ENCODE measurements around the gene TMEM198. TPM values are rescaled to one million over a fixed set of nuclear protein-coding genes. Genes with fewer than 3 reads are reported as not detected.

The TMEM198 gene
- total RNA-seq, 1 donor from 2014 or later: 1.5 TPM

GRCh38 chr2:219554350-219554749, 10.5 kb downstream of the TMEM198 start:
- Histone ChIP-seq H3K27ac (no peak overlapping the region), H3K4me1 (peaks cover 23% of the 10 kb centered on the region), H3K4me3 (no peak overlapping the region), H3K36me3 (no peaks in the 10 kb centered on the region), H3K9me3 (no peaks in the 10 kb centered on the region), H3K27me3 (no peaks in the 10 kb centered on the region)
- TF ChIP-seq POLR2A (IDR thresholded peaks at IDR 0.05): no peak
- no peak for TF ChIP-seq POLR2AphosphoS5 (IDR thresholded peaks at IDR 0.05; ENCODE audit: insufficient read depth in 1 of 2, low read depth in 1 of 2)
- intact Hi-C loops (cut with DNase I): no loop called here
- DNase-seq (ENCODE audit: extremely low spot score in 2 of 2): no peak

- no peak for DNase-seq (ENCODE audit: extremely low spot score in 2 of 2)
- Histone ChIP-seq H3K27me3 (no peaks in the 10 kb centered on the region), H3K27ac (no peak overlapping the region), H3K9me3 (no peaks in the 10 kb centered on the region), H3K4me1 (peaks cover 23% of the 10 kb centered on the region), H3K4me3 (no peak overlapping the region), H3K36me3 (no peaks in the 10 kb centered on the region)
- intact Hi-C loops (cut with DNase I): no loop called here
- TF ChIP-seq CTCF (IDR thresholded peaks at IDR 0.05): no peak
- no peak for TF ChIP-seq POLR2AphosphoS5 (IDR thresholded peaks at IDR 0.05; ENCODE audit: insufficient read depth in 1 of 2, low read depth in 1 of 2)
- TF ChIP-seq POLR2A (IDR thresholded peaks at IDR 0.05): no peak
These were observed 12.1 kb downstream of the TMEM198 start for GRCh38 chr2:219555956-219556355.

GRCh38 chr2:219556413-219556812, 12.6 kb downstream of the TMEM198 start:
- TF ChIP-seq POLR2A (IDR thresholded peaks at IDR 0.05) (no peak), CTCF (IDR thresholded peaks at IDR 0.05) (no peak)
- no peak overlapping the region for H3K4me3 ChIP-seq
- H3K36me3 ChIP-seq: no peaks in the 10 kb centered on the region
- no peak for DNase-seq (ENCODE audit: extremely low spot score in 2 of 2)
- no peaks in the 10 kb centered on the region for H3K27me3 ChIP-seq
- intact Hi-C loops (cut with DNase I): no loop called here
- no peak overlapping the region for H3K27ac ChIP-seq
- peaks cover 20% of the 10 kb centered on the region for H3K4me1 ChIP-seq
- no peaks in the 10 kb centered on the region for H3K9me3 ChIP-seq

- no peak overlapping the region for H3K27ac ChIP-seq
- H3K4me3 ChIP-seq: no peak overlapping the region
- peaks cover 0 to 1% of the 10 kb centered on the region in 2 donors for H3K36me3 ChIP-seq
These were observed 13.5 kb downstream of the TMEM198 start for GRCh38 chr2:219557320-219557719.

GRCh38 chr2:219557791-219558785, 14.3 kb downstream of the TMEM198 start:
- DNase-seq (ENCODE audit: extremely low spot score in 2 of 2): no peak
- intact Hi-C loops (cut with DNase I): no loop called here
- H3K27me3 ChIP-seq: no peaks in the 10 kb centered on the region
- no peaks in the 10 kb centered on the region for H3K9me3 ChIP-seq
- H3K36me3 ChIP-seq: peaks cover 0 to 9% of the 10 kb centered on the region in 2 donors
- TF ChIP-seq POLR2AphosphoS5 (IDR thresholded peaks at IDR 0.05; ENCODE audit: insufficient read depth in 1 of 2, low read depth in 1 of 2) (no peak), CTCF (IDR thresholded peaks at IDR 0.05) (no peak), POLR2A (IDR thresholded peaks at IDR 0.05) (no peak)
- no peak overlapping the region for H3K4me3 ChIP-seq
- H3K4me1 ChIP-seq: peaks cover 6% of the 10 kb centered on the region
- no peak overlapping the region for H3K27ac ChIP-seq

More at GRCh38 chr2:219557320-219557719, 13.5 kb downstream of the TMEM198 start:
- TF ChIP-seq POLR2AphosphoS5 (IDR thresholded peaks at IDR 0.05; ENCODE audit: insufficient read depth in 1 of 2, low read depth in 1 of 2) (no peak), CTCF (IDR thresholded peaks at IDR 0.05) (no peak), POLR2A (IDR thresholded peaks at IDR 0.05) (no peak)
- intact Hi-C loops (cut with DNase I): no loop called here
- H3K27me3 ChIP-seq: no peaks in the 10 kb centered on the region
- peaks cover 11% of the 10 kb centered on the region for H3K4me1 ChIP-seq
- H3K9me3 ChIP-seq: no peaks in the 10 kb centered on the region
- DNase-seq (ENCODE audit: extremely low spot score in 2 of 2): no peak

Data from vagina (tissue), 2 donors.